Brain microvascular endothelial cell (primary cell): ENCODE results near the gene WRNIP1.

Source experiments
- DNase-seq: peaks from one replicate; pipeline ENCODE4 v3.0.0-alpha.2; 2020
- H3K27ac ChIP-seq: fragments of 250-450 bp; sonication (Bioruptor Pico); 2 replicates; pipeline ENCODE4 v1.5.1; 2020; ENCODE audit warnings: mild to moderate bottlenecking, moderate library complexity
- H3K27me3 ChIP-seq: fragments of 250-450 bp; sonication (Bioruptor Pico); replicated peaks from 2 replicates; pipeline ENCODE4 v1.5.1; 2020; ENCODE audit warnings: mild to moderate bottlenecking
- H3K36me3 ChIP-seq: fragments of 250-450 bp; sonication (Bioruptor Pico); replicated peaks from 2 replicates; pipeline ENCODE4 v1.5.1; 2020; ENCODE audit warnings: mild to moderate bottlenecking
- H3K4me3 ChIP-seq: 2 replicates; pipeline ENCODE4 v1.5.1; 2011; ENCODE audit warnings: low read depth, mild to moderate bottlenecking, control low read depth, low read length, moderate library complexity
- in situ Hi-C: cut with HindIII; loops from 2 replicates; pipeline ENCODE4 v1.10.0; 2017; ENCODE audit warnings: low sequenced_read_pairs, low pct_ligation_motif_present
- TF ChIP-seq, protein P1 (sequence below): IDR thresholded peaks from 2 replicates; pipeline ENCODE4 v1.5.1; 2011; ENCODE audit warnings: low read depth, mild to moderate bottlenecking, moderate library complexity, low read length, control low read depth, inconsistent platforms; ENCODE audit errors: missing control alignments

The WRNIP1 gene

DNA sequence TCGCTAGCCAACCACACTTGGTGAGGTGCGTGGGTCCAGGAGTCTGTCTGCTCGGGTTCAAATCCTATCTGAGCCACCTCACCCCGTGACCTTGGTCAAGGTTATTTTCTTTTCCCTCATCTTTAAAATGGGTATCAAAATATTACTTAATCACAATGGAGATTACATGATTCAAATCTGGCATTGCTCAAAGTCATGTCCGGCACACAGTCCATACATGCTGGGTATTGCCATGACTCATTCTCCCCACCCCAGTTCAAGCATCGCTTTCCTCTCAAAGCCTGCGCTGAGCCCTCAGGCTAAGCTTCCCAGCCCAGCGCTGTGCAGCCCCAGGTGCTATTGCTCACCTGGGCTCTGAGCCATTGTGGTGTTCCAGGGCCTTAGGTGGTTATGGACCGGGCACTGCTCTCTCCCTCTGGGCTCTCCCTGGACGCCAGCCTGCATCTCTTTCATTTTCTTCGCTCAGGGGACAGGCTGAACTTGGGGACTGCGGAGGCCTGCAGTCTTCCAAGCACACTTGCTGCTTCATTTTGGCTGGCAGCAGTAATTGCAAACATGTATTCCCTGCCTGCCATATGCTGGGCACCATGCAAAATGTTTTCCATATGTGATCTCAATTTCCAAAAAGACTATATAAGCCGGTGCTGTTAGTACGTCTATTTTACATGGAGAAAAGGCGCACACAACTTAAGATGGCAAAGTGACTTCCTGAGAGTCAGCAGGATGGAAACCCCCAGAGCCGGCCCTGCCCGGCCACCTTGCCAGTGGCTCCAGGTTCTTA lies 27.3 kb downstream of the WRNIP1 start:
- TF ChIP-seq, protein P1, sequence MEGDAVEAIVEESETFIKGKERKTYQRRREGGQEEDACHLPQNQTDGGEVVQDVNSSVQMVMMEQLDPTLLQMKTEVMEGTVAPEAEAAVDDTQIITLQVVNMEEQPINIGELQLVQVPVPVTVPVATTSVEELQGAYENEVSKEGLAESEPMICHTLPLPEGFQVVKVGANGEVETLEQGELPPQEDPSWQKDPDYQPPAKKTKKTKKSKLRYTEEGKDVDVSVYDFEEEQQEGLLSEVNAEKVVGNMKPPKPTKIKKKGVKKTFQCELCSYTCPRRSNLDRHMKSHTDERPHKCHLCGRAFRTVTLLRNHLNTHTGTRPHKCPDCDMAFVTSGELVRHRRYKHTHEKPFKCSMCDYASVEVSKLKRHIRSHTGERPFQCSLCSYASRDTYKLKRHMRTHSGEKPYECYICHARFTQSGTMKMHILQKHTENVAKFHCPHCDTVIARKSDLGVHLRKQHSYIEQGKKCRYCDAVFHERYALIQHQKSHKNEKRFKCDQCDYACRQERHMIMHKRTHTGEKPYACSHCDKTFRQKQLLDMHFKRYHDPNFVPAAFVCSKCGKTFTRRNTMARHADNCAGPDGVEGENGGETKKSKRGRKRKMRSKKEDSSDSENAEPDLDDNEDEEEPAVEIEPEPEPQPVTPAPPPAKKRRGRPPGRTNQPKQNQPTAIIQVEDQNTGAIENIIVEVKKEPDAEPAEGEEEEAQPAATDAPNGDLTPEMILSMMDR: no peak
- Histone ChIP-seq H3K4me3 (no peak overlapping the region), H3K27me3 (no peaks in the 10 kb centered on the region), H3K36me3 (no peaks in the 10 kb centered on the region), H3K27ac (peak overlapping the region; percentile 82)
- in situ Hi-C loops: no loop called here
- DNase-seq: peak; percentile 74

DNA sequence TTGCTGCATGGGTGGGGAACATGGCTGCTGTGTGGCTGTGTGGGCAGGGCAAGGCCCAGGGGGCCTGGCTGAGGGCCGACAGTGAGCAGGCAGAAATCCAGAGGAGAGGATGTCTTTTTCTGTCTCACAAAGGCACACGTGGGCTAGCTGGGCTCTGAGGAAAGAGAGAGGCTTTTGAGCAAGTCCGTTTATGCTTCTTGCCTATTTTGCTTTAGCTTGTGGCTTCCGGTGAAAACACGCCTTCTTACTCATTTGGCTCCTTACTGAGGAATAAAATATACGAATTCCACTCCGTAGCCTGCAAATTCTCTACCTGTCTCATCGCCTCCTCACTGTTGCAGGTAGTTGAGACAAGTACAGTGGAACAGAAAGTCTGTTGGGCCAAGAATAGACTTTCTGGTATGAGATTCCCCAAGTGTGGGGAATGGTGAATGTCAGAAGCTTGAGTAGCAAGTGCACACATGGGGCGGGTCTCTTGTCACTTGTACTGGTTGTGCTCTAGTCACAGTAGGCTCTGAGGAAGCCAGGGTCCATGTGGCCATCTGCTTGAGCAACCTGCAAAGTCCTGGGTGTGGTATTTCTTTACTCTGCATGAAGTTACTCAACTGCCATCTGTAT lies 28.4 kb downstream of the WRNIP1 start:
- TF ChIP-seq, protein P1: no peak
- no peak overlapping the region for H3K27ac ChIP-seq
- H3K36me3 ChIP-seq: no peaks in the 10 kb centered on the region
- no peak for DNase-seq
- no peaks in the 10 kb centered on the region for H3K27me3 ChIP-seq
- in situ Hi-C loops: no loop called here
- no peak overlapping the region for H3K4me3 ChIP-seq

DNA sequence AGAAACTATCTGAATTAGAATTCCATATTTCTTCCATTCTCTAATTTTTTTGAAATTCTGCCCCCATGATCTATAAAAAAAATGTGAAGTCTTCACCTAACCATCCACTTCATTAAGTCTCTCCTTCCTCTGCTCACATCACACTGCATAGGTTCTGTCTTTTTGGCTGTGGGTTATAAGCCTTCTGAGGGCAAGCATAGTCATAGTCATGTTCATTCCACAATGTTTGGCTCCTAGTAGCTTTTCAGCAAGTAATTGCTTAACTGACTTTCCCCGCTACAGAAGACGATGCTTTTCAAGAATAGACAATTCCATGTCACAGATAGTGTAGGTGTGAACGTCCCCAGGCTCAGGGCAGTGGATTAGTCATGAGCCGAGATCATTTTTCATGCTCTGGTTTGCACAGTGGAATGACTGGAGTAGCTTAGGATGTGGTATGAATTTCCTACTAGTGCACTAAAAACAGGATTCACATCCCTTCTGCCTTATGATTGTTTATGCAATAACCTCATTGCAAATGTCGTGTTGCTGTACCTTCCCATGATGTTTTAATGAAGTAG lies 29.1 kb downstream of the WRNIP1 start:
- H3K27ac ChIP-seq: no peak overlapping the region
- no peak for DNase-seq
- no peak overlapping the region for H3K4me3 ChIP-seq
- H3K27me3 ChIP-seq: no peaks in the 10 kb centered on the region
- TF ChIP-seq, protein P1: no peak
- in situ Hi-C loops: no loop called here
- H3K36me3 ChIP-seq: no peaks in the 10 kb centered on the region

DNA sequence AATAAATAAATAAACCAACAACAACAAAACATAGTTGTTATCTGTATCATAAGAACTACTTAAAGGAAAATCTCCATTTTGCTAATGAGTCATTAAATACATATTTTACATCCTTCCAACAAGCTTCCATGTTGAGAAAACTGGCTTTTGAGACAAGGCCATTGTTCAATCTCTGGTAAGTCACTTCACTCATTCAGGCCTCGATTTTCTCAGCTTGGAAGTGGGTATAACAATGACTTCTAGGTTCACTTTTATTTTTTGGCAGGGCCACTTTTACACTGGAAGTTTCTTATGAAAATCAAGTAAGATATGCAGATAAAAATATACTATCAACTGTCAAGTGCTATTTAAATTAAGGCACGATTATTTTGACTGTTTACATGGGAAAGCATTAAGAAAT lies 30.0 kb downstream of the WRNIP1 start:
- Histone ChIP-seq H3K27me3 (no peaks in the 10 kb centered on the region), H3K4me3 (no peak overlapping the region), H3K27ac (no peak overlapping the region), H3K36me3 (no peaks in the 10 kb centered on the region)
- TF ChIP-seq, protein P1: no peak
- in situ Hi-C loops: no loop called here
- no peak for DNase-seq

DNA sequence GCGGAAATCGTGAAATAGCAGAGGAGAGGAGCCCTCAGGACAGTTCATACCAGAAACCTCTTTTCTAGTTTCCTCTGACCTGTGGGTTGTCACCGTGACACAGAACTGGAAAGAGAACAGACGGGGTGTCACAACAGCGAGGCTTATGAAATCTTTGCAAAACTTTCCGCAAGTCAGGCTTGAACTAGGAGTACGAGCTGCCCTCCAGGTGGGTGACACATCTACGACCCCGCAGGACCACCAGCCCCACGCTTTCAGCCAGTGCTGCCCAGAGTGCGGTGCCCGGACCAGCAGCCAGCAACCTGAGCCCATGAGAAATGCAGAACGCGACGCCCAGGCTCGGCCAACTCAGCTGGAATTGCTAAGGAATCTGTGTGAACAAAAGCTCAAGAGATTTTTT lies 30.8 kb downstream of the WRNIP1 start:
- H3K27ac ChIP-seq: no peak overlapping the region
- H3K36me3 ChIP-seq: no peaks in the 10 kb centered on the region
- DNase-seq: no peak
- in situ Hi-C loops: no loop called here
- TF ChIP-seq, protein P1: no peak
- no peak overlapping the region for H3K4me3 ChIP-seq
- no peaks in the 10 kb centered on the region for H3K27me3 ChIP-seq

DNA sequence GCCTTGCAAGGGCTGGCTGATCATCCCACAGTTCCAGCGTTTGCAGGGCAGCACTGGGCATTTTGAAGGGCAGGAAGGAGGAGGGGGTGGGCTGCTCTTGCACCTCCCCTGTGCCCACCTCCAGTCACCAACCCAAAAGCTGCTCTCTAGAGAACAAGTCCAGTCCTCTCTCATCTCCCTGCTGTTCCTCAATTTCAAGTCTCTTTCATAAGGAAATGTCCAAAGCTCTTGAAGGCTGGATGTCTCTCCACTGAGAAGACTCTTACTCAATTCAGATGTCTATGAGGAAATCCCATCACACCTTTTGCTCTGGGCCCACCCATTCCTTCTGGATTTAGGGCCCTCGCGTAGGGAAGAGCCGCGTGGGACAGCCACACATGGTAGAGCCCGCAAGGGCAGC lies 31.7 kb downstream of the WRNIP1 start:
- no peak for DNase-seq
- in situ Hi-C loops: no loop called here
- no peaks in the 10 kb centered on the region for H3K27me3 ChIP-seq
- no peak overlapping the region for H3K27ac ChIP-seq
- H3K36me3 ChIP-seq: no peaks in the 10 kb centered on the region
- no peak overlapping the region for H3K4me3 ChIP-seq
- TF ChIP-seq, protein P1: no peak
